Measurements from ENCODE around the gene FAAP100.
"Not testable (repeated sequence)": the region's sequence is repeated elsewhere in the genome, so short reads cannot be mapped to it uniquely, and the experiment has no call there.

FAAP100 gene, protein sequence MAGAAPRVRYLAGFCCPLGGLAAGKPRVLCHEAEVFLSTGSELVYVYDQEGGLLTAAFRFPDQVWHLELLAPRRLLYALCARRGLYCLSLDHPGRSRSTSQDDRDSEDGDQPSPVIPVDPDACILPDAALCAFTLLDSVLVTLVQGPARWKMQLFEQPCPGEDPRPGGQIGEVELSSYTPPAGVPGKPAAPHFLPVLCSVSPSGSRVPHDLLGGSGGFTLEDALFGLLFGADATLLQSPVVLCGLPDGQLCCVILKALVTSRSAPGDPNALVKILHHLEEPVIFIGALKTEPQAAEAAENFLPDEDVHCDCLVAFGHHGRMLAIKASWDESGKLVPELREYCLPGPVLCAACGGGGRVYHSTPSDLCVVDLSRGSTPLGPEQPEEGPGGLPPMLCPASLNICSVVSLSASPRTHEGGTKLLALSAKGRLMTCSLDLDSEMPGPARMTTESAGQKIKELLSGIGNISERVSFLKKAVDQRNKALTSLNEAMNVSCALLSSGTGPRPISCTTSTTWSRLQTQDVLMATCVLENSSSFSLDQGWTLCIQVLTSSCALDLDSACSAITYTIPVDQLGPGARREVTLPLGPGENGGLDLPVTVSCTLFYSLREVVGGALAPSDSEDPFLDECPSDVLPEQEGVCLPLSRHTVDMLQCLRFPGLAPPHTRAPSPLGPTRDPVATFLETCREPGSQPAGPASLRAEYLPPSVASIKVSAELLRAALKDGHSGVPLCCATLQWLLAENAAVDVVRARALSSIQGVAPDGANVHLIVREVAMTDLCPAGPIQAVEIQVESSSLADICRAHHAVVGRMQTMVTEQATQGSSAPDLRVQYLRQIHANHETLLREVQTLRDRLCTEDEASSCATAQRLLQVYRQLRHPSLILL

DNA sequence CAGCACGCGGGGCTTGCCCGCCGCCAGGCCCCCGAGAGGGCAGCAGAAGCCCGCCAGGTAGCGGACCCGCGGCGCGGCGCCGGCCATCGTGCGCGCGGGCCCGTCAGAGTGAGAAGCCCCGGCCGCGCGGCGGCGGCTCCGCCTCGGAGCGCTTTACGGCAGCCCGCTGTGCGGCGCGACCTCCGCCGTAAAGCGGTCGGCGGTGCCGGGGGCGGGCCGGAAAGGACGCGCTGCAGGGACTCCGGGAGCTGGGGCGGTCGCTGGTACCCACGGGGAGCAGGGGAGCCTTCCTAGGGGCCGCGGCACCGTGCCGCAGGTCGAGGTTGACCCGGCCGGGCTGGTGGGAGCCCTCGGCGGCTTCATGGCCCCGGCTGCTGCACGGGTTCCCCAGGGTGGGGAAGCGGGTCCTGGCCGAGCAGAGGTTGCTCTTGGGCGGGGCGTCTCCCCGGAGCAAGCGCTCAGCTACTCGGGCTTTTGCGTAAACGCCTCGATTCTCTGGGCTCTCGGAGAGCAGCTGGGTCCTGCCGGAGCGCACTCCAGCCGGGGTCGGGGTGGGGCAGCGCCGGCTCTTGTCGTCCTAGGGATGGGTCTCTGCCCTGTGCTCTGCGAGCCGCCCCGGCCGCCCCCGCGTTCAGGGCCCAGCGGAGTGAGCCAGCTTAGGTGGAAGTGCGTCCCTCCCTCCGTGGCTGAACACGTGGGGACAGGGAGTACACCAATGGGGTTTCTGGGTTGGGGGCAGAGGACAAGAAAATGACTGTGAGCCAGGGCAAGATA is at the start of gene FAAP100:
Gene FAAP100, minus strand, starts transcription at position 110 of the 774 bp plus-strand sequence. Its CDS starts 23 bp downstream, at position 87.
- DNase-seq, result peak; percentile 75

DNA sequence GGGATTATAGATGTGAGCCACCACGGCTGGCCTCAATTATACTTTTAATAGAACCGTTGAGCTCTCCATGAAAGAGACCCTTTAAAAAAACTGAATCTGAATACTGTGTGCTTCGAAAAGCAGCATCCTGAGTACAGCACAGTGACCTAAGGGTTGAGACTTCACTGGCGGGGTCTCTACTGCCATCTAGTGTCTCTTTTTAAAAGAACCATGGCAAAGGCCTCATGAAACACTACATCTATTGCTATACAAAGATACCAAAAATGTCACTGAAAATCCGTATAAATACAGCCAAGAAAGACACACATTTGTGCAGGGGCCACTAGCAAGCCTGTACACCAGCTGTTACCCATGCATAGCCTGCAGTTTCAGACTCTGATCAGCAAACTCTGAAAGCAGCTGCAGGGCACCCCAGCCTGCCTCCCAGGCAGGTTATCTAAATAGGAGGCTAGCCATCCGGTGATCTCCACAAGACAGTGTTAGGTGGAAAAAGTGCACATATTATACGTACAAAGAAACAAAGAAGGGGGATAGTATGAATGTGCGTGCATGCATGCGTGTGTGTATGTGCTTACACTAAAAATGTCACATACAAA is 49.5 kb upstream of the FAAP100 start:
- DNase-seq, result peak; percentile 55

DNA sequence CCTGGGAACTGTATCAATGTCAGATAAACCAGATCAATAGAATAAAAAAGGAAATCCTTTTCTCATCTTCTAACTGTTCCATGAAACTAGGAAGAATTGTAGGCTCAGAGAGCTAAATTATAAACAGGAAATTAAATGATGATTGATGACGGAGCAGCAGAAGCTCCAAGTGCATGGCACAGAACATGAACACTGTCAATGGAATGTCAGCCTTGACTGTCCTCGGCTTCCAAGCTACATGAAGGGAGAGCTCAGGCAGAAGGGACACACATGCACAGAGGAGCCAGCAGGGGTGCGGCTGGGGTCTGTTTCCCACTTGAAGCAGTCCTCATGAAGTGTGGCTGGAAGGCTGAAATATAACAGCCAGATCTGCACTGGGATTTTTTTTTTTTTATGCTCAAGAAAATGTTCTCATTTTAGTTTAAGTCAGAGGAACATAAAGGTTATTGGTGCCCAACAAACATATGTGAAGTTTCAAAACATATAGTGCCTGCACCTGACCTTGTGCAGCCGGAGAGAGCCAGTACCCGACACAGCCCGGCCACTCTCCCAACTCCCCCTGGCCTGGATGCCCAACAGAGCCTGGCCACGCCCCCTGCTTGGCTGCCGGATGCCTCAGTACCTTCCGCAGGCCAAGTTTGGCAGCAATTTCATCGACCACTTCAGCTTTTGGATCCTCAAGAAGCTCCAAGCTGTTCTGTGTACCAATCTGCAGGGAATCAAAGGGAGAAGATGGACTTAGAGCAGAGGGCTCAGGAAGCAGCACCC is 47.8 kb upstream of the FAAP100 start:
- DNase-seq, result no peak

DNA sequence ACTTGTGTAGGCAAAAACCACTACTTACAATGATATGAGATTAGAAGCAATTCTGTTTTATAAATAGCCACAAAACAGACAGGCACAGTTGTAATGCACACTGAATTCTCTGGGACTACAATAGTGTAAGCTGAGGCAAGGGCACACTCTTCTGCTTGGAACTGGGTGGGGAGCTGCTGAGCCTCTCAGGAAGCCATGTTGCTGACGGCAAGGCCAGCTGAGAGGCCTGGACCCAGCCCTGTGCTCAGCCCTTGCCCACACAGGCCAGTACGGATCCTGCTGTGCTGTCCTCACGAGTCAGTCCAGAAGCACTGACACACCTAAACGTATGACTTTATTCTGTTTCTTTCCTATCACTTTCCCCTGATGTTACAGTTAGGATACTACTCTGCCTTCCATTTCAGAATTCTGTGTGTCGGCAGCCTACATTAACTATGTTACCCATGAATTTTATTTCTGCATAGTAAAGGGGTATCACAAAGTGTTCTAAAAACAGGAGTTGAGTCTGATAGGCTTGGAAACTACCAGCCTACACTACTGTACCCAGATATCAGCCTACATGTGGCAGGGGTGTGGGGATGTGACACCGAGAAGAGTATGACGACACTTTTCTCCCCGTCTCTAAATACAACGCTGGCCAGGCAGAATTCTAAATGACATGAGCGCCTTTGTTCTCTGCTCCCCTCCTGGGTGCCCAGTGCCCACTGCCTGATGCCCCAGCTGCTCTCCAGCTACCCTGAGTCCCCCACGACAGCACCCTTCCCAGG is 41.1 kb upstream of the FAAP100 start:
- DNase-seq, result no peak

DNA sequence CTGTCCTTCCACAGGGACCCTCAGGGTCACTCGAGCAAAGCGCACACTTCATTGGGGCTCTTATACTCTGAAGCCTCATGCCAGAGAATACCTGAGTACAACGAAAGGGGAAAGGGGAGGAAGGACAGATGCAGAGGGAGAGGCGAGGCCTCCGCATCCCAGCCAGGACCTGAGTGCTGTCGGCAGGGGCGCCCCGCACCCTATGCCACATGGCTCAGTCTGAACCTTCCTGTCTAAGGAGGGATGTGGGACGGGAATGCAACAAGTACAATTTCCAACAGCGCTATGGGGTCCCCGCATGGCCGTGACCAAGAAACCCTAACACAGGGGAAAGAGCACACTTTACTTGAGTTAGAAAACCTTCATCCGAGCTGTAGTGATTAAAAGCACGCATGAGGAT is 39.8 kb upstream of the FAAP100 start:
- DNase-seq, result no peak

DNA sequence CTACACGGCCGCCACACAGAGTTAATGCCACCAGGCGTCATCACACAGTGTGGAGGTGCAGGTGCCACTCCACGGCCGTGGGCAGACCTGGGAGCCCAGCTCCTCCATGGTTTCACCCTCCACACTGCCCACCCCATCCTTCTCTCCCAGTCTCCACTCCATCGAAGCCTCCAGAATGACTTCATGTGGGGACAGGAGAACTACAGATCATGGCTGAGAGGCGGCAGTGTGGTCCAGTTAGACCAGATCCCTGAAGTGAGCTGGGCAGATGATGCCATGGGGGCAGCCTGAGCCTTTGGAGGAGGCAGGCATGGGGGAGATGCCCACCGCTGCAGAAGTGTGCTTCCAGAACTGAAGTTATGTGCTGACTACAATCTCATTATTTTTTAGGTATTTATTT is 38.0 kb upstream of the FAAP100 start:
- DNase-seq, result no peak

DNA sequence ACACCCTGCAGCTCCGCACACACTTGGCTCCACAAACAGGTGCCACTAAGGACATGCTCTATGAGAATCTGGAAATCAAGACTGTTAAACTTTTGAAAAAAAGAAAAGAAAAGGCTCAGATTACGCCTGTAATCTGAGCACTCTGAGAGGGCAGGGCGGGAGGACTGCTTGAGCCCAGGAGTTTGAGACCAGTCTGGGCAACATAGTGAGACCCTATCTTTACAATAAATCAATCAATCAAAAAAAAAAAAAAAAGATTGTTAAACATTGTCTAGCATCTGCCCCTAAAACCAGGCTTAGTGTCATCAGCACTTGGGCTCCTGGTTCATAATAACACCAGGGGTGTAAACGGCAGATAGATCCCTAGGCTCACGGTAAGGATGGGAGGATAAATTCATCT is 37.5 kb upstream of the FAAP100 start:
- DNase-seq, result no peak

DNA sequence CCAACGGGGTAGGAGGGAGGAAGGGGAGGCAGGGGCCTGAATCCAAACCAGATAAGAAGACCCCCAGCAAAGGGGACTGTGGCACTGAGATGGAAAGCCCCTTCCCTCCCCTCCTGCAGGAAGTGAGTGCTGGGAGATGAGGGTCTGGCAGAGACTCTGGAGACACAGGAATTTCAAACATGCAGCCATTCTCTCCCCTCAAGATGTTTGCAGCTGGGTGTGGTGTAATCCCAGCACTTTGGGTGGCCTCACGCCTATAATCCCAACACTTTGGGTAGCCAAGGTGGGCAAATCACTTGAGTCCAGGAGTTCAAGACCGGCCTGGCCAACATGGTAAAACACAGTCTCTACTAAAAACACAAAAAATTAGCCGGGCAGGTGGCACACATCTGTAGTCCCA is 33.9 kb upstream of the FAAP100 start:
- no peak for DNase-seq

DNA sequence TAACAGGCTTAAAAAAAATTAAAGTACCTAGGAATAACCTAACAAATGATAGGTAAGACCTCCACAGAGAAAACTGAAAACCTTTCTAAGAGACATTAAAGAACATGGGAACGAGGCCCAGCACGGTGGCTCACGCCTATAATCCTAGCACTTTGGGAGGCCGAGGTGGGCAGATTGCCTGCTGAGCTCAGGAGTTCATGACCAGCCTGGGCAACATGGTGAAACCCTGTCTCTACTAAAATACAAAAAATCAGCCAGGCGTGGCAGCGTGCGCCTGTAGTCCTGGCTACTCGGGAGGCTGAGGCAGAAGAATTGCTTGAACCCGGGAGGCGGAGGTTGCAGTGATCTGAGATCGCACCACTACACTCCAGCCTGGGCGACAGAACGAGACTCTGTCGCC is 32.6 kb upstream of the FAAP100 start:
- not testable (repeated sequence) for DNase-seq

DNA sequence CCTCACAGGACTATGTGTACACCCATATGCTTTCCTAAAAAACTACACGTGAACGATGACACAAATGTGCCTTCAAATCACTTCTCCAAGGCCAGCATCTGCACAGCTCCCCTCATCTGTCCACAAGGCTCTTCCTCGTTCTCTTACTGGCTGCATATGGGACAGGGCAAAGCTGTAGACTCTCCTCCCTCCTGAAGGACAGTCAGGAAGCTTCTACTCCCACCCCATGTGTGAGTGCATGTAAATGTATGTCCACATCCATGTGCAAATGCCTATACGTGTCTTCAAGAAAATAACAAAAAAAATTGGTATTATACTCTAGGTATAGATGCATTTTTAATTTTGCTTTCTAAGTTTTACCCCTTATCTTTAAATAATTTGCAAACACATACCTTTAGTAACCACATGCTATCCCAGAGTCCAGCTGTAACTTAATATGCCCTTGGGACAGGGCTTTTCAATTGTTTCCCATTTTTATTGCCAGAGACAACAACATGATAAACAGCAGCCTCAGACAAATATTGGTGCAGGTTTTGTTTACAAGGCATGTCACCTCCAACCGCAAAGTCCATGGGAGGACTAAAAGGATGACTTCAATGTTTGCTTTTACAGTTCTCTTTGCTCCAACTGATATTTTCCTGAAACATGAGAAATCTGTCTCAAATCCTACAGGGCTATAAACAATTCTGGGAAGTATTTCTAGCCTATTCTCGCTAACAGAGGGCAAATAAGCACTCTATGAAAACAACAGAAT is 31.6 kb upstream of the FAAP100 start:
- DNase-seq, result no peak

DNA sequence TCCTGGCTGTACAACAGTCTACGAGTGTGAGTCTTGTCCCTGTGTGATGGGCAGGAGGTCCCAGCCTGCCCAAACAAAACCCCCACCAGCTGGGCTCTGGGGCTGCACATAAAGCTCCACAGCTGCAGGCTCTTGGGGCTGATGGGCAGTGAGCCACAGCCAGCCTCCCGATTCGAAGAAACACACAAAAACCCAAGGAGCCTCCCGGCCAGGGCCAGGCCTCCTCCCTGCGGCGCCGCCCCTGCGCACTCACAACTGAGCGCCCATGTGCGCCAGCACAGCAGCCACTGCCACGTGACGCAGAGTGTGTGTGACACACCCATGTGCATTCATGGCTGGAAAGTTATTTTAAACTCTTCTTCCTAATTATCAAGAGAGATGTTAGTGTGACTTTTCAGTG is 30.6 kb upstream of the FAAP100 start:
- no peak for DNase-seq

DNA sequence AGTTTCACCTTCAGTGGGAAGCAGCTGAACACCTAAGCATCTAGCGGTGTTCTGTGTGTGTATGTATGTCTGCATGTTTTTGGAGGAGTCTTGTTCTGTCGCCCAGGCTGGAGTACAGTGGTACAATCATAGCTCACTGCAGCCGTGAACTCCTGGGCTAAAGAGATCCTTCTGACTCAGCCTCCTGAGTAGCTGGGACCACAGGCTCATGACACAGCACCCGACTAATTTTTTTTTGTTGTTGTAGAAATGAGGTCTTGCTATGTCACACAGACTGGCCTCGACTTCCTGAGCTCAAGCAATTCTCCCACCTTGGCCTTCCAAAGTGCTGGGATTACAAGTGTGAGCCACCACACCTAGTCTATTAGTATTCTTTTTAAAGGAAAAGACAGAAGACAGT is 30.2 kb upstream of the FAAP100 start:
- DNase-seq, result no peak

DNA sequence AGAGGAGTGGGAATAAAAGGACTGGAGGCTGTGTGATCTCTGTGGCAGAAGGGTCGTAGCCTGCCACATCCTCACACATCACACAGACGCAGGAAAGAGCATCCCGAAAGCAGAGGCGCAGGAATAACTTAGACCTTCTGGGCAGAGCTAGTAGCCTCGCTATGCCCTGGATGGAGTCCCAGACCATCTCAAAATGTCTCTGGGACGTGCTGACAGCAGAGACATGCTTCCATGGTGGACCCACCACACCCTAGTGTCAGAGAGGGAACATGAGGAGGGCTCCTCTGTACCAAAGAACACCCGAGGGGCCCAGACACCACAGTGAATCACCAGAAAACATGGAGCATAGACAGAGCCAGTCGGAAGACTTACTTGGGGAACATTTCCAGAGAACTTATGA is 29.6 kb upstream of the FAAP100 start:
- no peak for DNase-seq

DNA sequence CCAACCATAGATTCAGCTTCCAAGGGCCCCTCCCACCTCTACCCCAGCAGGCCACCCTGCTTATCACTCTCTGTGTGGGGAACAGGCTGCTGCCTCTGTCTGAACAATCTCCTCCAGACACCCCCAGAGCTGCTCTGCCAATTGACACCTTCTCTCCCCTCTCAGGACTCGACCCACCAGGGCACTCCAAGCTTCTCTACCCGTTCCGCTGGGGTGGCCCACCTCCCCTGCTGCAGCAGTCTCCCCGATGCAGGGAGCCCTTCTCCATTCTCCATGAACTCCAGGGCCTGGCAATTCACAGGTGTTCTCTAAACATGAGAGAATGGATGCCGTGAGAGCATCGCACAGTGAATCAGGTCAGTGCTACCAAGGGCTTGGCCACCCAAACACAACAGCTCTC is 28.3 kb upstream of the FAAP100 start:
- DNase-seq, result no peak

DNA sequence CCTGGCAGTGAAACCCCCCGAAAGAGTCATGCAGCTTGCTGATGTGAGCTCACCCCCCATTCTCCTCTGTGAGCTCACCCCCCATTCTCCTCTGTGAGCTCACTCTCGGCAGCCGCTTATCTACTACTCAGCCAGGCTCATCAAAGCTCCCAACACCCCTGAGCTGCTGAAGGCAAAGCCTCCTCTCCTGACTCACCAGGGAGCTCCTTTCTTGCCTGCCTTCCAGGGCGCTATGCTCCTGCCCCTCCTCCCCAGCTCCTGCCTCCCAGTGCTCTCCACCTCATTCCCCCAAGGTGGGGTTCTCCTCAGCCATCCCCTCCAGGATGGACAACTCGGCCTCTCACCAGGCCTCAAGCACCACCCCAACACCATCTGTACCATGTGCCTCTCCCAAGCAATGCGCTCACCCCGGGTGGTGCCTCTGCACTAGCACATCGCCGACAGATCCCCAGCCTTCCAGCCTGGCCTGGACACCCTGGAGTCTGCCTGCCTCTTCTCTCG is 27.7 kb upstream of the FAAP100 start:
- no peak for DNase-seq

DNA sequence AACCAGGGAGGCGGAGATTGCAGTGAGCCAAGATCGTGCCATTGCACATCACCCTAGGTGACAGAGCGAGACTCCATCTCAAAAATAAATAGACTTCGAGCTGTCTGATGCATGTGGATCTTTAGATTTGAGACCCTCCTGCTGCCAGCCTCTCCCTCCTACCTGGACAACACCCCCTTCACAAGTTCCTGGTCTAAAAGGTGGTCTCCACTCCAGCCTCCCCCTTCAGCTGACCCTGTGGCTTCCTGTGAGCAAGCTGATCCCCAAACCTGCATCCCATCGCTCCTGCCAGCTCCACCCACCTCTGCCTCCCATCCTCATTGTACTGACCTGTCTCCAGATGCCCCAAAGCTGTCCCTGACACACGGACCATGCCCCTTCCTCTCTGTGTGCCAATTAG is 27.1 kb upstream of the FAAP100 start:
- no peak for DNase-seq

DNA sequence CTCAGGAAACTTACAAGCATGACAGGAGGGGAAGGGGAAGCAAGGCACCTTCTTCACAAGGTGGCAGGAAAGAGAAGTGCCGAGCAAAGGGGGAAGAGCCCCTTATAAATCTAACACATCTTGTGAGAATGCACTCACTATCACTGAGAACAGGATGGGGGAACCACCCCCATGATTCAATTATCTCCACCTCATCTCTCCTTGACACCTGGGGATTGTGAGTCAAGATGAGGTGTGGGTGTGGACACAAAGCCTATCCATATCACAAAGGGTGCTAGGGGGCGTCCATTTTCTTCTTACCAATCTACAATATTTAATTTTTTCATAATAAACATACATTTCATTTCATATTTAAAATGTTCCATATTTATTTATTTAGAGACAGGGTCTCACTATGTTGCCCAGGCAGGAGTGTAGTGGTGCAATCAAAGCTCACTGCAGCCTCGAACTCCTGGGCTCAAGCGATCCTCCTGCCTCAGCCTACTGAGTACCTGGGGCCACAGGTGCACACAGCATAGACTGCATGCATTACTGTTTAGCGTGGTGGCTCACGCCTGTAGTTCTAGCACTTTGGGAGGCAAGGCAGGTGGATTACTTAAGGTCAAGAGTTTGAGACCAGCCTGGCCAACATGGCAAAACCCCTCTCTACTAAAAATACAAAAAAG is 26.5 kb upstream of the FAAP100 start:
- DNase-seq, result no peak

DNA sequence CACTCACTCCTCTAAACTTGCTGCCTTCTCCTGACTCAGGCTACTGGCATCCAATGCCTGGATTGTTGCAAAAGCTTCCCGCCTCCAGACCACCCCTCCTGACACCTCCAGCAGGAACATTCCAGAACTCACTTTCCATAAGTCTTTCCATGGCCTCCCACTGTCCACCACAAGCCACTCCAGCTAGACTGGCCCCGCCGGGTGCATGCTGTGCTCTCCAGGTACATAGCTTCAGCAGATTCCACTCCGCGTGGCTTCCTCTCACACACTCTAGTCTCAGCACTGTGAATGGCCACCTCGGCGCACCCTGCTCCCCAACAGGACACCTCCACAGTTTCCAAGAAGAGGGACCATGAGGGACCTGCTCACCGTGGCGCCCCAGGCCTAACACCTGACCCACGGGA is 25.9 kb upstream of the FAAP100 start:
- DNase-seq, result no peak

DNA sequence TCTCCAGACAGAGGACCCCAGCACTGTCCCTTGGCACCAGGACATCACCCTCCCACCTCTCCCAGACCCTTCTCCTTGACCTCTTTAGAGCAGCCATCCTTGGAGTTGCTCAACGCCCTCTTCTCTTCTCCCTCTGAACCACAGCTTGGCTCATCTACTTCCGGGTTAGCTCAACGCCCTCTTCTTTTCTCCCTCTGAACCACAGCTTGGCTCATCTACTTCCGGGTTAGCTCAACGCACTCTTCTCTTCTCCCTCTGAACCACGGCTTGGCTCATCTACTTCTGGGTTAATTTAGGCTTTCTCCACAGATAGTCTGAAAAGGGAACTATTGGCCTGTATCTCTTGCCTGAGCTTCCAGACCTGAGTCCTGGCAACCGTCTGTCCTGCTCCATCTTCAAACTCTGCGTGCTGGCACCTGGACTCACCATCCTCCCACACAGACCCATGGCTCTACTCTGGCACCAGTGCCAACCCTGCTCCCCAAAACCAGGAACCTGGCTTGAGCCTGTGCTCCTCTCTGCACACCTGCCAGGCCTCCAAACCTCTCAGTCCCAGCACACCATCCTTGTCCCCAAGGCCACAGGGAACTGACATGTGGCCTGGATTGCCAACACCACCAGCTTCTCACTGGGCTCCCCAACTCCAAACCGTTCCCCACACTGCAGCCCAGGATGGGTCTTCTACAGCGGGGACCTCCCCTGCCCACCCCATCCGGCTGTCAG is 25.3 kb upstream of the FAAP100 start:
- peak; percentile 49 for DNase-seq

Data from CD4-positive, alpha-beta T cell treated with Interleukin-15 for 1 hour (primary cell).